Ovary (tissue), 3 donors: ENCODE measurements around the gene CCDC54.

Experiments
- CTCF ChIP-seq, 3 donors: fragments of 450-650 bp in 2 of 3; fragments of 200-600 bp in 1 of 3; IDR thresholded peaks; one replicate each; pipeline versions ENCODE4 v1.5.1 to v1.8.0; 2016 to 2022; ENCODE audit warnings: antibody characterized with exemption in 3 of 3, mild to moderate bottlenecking in 1 of 3
- EP300 ChIP-seq: sonication (generic); formaldehyde crosslinking; IDR thresholded peaks from one replicate; pipeline ENCODE4 v1.6.1; 2017; ENCODE audit warnings: antibody characterized with exemption
- POLR2A ChIP-seq: fragments of 450-650 bp; IDR thresholded peaks from one replicate; pipeline ENCODE4 v1.6.1; 2017; ENCODE audit warnings: antibody characterized with exemption, mild to moderate bottlenecking, moderate library complexity
- donor health status: DM: no; HTN: no; CAD: no.

- TF ChIP-seq CTCF (IDR thresholded peaks at IDR 0.05) (no peak), POLR2A (no peak), EP300 (no peak)
Measured at GRCh38 chr3:107382631-107383030, 5.4 kb downstream of the CCDC54 start.
